Astrocyte (in vitro differentiated cells and primary cell): ENCODE data around the gene ABTB2.

Experiments used
- EZH2 ChIP-seq: IDR thresholded peaks from 2 replicates; pipeline ENCODE4 v1.6.1; 2012; ENCODE audit warnings: mild to moderate bottlenecking, low read length, inconsistent platforms; ENCODE audit not compliant: insufficient read depth
- TF ChIP-seq, protein P1 (sequence below): IDR thresholded peaks from 2 replicates; pipeline ENCODE4 v1.5.1; 2011; ENCODE audit warnings: low read depth, mild to moderate bottlenecking, inconsistent platforms, low read length, moderate library complexity; ENCODE audit not compliant: insufficient read depth

DNA sequence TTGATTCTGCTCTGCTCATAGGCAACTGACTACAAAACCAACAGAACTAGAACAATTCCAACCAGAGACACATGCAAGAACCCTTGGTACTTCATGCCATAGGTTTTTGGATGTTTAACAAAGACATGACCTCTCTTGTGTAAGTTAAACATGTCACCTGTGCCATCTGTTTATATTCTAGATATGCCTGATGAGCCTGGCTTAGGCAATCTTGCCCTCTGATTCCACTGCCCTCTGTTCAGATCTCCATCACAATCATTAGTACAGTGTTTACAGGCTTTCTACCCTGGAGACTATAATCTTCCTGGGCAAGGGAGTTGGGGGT is 40.8 kb downstream of the ABTB2 start:
- TF ChIP-seq, protein P1, sequence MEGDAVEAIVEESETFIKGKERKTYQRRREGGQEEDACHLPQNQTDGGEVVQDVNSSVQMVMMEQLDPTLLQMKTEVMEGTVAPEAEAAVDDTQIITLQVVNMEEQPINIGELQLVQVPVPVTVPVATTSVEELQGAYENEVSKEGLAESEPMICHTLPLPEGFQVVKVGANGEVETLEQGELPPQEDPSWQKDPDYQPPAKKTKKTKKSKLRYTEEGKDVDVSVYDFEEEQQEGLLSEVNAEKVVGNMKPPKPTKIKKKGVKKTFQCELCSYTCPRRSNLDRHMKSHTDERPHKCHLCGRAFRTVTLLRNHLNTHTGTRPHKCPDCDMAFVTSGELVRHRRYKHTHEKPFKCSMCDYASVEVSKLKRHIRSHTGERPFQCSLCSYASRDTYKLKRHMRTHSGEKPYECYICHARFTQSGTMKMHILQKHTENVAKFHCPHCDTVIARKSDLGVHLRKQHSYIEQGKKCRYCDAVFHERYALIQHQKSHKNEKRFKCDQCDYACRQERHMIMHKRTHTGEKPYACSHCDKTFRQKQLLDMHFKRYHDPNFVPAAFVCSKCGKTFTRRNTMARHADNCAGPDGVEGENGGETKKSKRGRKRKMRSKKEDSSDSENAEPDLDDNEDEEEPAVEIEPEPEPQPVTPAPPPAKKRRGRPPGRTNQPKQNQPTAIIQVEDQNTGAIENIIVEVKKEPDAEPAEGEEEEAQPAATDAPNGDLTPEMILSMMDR = no peak
- no peak for TF ChIP-seq EZH2
